ENCODE results near the gene GPR137B.

DNA sequence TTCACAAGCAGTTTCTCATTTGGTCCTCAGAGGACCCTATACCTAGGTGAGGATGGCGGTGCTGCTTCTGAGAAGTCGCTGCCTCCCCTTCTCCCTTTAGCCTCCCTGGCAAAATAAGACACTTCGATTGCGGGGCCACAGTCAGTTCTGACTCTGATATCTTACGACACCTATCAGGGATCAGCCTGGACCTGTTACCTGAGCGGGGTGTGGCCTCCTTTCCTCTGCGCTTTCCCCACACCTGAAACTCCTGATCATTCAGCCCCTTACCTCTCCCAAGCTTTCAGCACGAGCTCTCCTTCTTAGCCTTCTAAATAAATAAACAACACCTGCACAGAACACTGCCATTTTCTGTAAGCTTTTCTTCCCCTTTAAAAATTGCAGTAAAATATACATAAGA lies 24.6 kb upstream of the GPR137B start:
- TF ChIP-seq, protein P1, sequence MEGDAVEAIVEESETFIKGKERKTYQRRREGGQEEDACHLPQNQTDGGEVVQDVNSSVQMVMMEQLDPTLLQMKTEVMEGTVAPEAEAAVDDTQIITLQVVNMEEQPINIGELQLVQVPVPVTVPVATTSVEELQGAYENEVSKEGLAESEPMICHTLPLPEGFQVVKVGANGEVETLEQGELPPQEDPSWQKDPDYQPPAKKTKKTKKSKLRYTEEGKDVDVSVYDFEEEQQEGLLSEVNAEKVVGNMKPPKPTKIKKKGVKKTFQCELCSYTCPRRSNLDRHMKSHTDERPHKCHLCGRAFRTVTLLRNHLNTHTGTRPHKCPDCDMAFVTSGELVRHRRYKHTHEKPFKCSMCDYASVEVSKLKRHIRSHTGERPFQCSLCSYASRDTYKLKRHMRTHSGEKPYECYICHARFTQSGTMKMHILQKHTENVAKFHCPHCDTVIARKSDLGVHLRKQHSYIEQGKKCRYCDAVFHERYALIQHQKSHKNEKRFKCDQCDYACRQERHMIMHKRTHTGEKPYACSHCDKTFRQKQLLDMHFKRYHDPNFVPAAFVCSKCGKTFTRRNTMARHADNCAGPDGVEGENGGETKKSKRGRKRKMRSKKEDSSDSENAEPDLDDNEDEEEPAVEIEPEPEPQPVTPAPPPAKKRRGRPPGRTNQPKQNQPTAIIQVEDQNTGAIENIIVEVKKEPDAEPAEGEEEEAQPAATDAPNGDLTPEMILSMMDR (IDR thresholded peaks at IDR 0.05): no peak
- TF ChIP-seq POLR2AphosphoS5 (IDR thresholded peaks at IDR 0.05): no peak

All from transverse colon (tissue), 4 donors.